WTC11 (cell line): ENCODE measurements around the gene SEC16A. TPM values are rescaled to one million over a fixed set of nuclear protein-coding genes. Genes with fewer than 3 reads are reported as not detected.

ENCODE experiments used
- ATAC-seq: fragments of 200-7000 bp; cut with Tn5 transposase; 2 replicates; pipeline ENCODE4 v1.10.0; 2021; ENCODE audit warnings: mild to moderate bottlenecking, moderate library complexity
- CTCF ChIA-PET: fragments of 300-600 bp; sonication (Branson Sonifier 250); formaldehyde crosslinking; loops from one replicate; lab custom pipeline; 2021; ENCODE audit warnings: antibody characterized with exemption; lab: Charles Lee
- POLR2A ChIA-PET: fragments of 350-600 bp; sonication (Branson Sonifier 250); formaldehyde crosslinking; loops from one replicate; lab custom pipeline; 2021; ENCODE audit warnings: antibody characterized with exemption; lab: Charles Lee
- DNase-seq: peaks from one replicate; pipeline ENCODE4 v3.0.0; 2021; ENCODE audit warnings: low spot score
- H3K27ac Mint-ChIP-seq: 2 replicates; pipeline ENCODE4 v1.8.0; 2021; ENCODE audit warnings: mixed read lengths
- H3K27me3 Mint-ChIP-seq: 2 replicates; pipeline ENCODE4 v1.8.0; 2021; ENCODE audit warnings: low read depth, mild to moderate bottlenecking, moderate library complexity, mixed read lengths
- H3K36me3 Mint-ChIP-seq: 2 replicates; pipeline ENCODE4 v1.8.0; 2021; ENCODE audit warnings: mixed read lengths
- H3K4me1 Mint-ChIP-seq: 2 replicates; pipeline ENCODE4 v1.8.0; 2022; ENCODE audit warnings: mixed read lengths
- H3K4me3 Mint-ChIP-seq: 2 replicates; pipeline ENCODE4 v1.8.0; 2021; ENCODE audit warnings: mild to moderate bottlenecking, moderate library complexity, mixed read lengths
- H3K9me3 Mint-ChIP-seq: 2 replicates; pipeline ENCODE4 v1.8.0; 2021; ENCODE audit warnings: mixed read lengths
- ARID4B ChIP-seq: sonication (generic); formaldehyde crosslinking; IDR thresholded peaks from 2 replicates; pipeline ENCODE4 v1.8.0; 2023; ENCODE audit warnings: missing genetic modification reagents, mild to moderate bottlenecking, borderline replicate concordance
- ELF4 ChIP-seq: sonication (generic); formaldehyde crosslinking; IDR thresholded peaks from 2 replicates; pipeline ENCODE4 v1.8.1; 2022; ENCODE audit warnings: low read depth, mild to moderate bottlenecking, moderate library complexity, missing genetic modification reagents
- ESRRA ChIP-seq: sonication (generic); formaldehyde crosslinking; IDR thresholded peaks from 2 replicates; pipeline ENCODE4 v1.8.1; 2022; ENCODE audit warnings: mild to moderate bottlenecking, missing genetic modification reagents, borderline replicate concordance
- FOXP1 ChIP-seq: sonication (generic); formaldehyde crosslinking; IDR thresholded peaks from 2 replicates; pipeline ENCODE4 v1.8.0; 2022; ENCODE audit warnings: missing genetic modification reagents, mild to moderate bottlenecking, moderate library complexity, borderline replicate concordance
- GRHL2 ChIP-seq: fragments of 250-450 bp; sonication (Bioruptor Pico); IDR thresholded peaks from 2 replicates; pipeline ENCODE4 v1.8.0; 2022; ENCODE audit warnings: mild to moderate bottlenecking, moderate library complexity; ENCODE audit not compliant: insufficient replicate concordance, severe bottlenecking
- GTF2I ChIP-seq: fragments of 250-450 bp; sonication (Bioruptor Pico); conservative IDR thresholded peaks from 2 replicates; pipeline ENCODE4 v1.4.0; 2021; ENCODE audit warnings: mild to moderate bottlenecking
- HMGA2 ChIP-seq: fragments of 250-450 bp; sonication (Bioruptor Pico); IDR thresholded peaks from 2 replicates; pipeline ENCODE4 v1.4.0; 2021; ENCODE audit warnings: mild to moderate bottlenecking, moderate library complexity
- MAX ChIP-seq: sonication (generic); formaldehyde crosslinking; IDR thresholded peaks from 2 replicates; pipeline ENCODE4 v1.8.0; 2022; ENCODE audit warnings: mild to moderate bottlenecking, missing genetic modification reagents
- NFE2L1 ChIP-seq: sonication (generic); formaldehyde crosslinking; IDR thresholded peaks from 2 replicates; pipeline ENCODE4 v1.8.1; 2023; ENCODE audit warnings: missing genetic modification reagents
- NR2C2 ChIP-seq: sonication (generic); formaldehyde crosslinking; IDR thresholded peaks from 2 replicates; pipeline ENCODE4 v1.8.0; 2022; ENCODE audit warnings: mild to moderate bottlenecking, missing genetic modification reagents
- NR3C1 ChIP-seq: sonication (generic); formaldehyde crosslinking; conservative IDR thresholded peaks from 2 replicates; pipeline ENCODE4 v1.8.1; 2023; ENCODE audit warnings: low read depth, mild to moderate bottlenecking, missing genetic modification reagents
- RORB ChIP-seq: fragments of 250-450 bp; sonication (Bioruptor Pico); IDR thresholded peaks from 2 replicates; pipeline ENCODE4 v1.9.0; 2021; ENCODE audit warnings: mild to moderate bottlenecking
- SP1 ChIP-seq: sonication (generic); formaldehyde crosslinking; conservative IDR thresholded peaks from 2 replicates; pipeline ENCODE4 v1.8.1; 2022; ENCODE audit warnings: missing genetic modification reagents
- ZMAT4 ChIP-seq: fragments of 250-450 bp; sonication (Bioruptor Pico); IDR thresholded peaks from 2 replicates; pipeline ENCODE4 v1.9.0; 2021; ENCODE audit warnings: mild to moderate bottlenecking
- ZNF416 ChIP-seq: fragments of 250-450 bp; sonication (Bioruptor Pico); IDR thresholded peaks from 2 replicates; pipeline ENCODE4 v1.9.0; 2021; ENCODE audit warnings: mild to moderate bottlenecking, inconsistent platforms
- total RNA-seq: library from RNA; stranded (reverse); gene quantifications from 3 replicates; pipeline ENCODE4 v1.2.3, GENCODE V29; 2021
- TF ChIP-seq, protein P1 (sequence below): fragments of 250-450 bp; sonication (Bioruptor Pico); IDR thresholded peaks from 2 replicates; pipeline ENCODE4 v1.8.0; 2021; ENCODE audit warnings: mild to moderate bottlenecking
- TF ChIP-seq, protein P2 (sequence below): fragments of 250-450 bp; sonication (Bioruptor Pico); IDR thresholded peaks from 2 replicates; pipeline ENCODE4 v1.9.0; 2021; ENCODE audit warnings: mild to moderate bottlenecking, borderline replicate concordance
- TF ChIP-seq, protein P3 (sequence below): fragments of 250-450 bp; sonication (Bioruptor Pico); IDR thresholded peaks from 2 replicates; pipeline ENCODE4 v2.1.2; 2022; ENCODE audit warnings: mild to moderate bottlenecking, moderate library complexity
- TF ChIP-seq, protein P4 (sequence below): sonication (generic); formaldehyde crosslinking; IDR thresholded peaks from 2 replicates; pipeline ENCODE4 v1.8.1; 2023; ENCODE audit warnings: mild to moderate bottlenecking, missing genetic modification reagents, moderate library complexity

The SEC16A gene
- total RNA-seq, 1 experiment from 2014 or later = 70.9 TPM

DNA sequence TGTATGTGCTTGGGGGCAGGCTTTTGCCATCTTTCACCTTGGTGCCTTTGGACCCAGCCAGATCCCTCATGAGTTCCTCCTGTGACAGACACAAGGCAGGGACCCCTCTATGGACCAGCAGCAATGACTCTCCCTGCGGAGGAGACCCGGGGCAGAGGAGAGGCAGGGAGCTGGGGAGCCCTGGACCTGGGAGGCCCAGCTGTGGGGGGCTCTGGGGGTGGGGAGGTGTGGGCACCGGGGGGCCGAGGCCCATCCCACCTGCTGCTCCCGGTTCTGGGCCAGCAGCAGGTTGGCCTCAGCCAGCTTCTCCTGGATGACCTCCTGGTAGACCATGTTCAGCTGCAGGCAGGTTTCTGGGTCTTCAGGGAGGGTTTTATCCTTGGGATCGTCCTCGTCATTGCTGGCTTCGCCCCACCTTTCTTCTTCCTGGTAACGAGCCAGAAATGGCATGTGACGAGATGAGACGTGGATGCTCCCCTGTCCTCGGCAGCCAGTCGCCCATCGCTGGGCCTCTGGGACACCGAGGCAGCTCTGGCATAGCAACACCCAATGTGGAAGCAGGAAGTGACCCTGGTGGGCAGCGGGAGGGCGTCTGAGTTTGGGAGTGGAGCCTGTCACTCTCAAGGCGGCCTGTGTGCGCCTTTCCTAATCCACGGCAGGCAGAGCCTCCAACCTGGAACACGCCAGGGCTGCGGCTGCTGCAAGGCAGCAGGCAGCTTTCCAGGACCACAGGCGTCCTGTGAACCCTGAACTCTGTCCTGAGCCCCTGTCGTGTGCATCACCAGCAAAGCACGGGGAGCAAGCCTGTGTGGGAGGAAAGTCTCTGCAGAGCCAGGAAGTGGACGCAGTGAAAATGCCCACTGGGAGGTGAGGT is 87.3 kb downstream of the SEC16A start:
- H3K27ac Mint-ChIP-seq = no peak overlapping the region
- H3K36me3 Mint-ChIP-seq = peaks cover 37% of the 10 kb centered on the region
- no peaks in the 10 kb centered on the region for H3K9me3 Mint-ChIP-seq
- no peak for TF ChIP-seq ZNF416 (CRISPR knock-in tag)
- TF ChIP-seq ESRRA (CRISPR knock-in tag) = no peak
- TF ChIP-seq, protein P1, sequence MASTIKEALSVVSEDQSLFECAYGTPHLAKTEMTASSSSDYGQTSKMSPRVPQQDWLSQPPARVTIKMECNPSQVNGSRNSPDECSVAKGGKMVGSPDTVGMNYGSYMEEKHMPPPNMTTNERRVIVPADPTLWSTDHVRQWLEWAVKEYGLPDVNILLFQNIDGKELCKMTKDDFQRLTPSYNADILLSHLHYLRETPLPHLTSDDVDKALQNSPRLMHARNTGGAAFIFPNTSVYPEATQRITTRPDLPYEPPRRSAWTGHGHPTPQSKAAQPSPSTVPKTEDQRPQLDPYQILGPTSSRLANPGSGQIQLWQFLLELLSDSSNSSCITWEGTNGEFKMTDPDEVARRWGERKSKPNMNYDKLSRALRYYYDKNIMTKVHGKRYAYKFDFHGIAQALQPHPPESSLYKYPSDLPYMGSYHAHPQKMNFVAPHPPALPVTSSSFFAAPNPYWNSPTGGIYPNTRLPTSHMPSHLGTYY (CRISPR knock-in tag) = no peak
- TF ChIP-seq NFE2L1 = no peak
- TF ChIP-seq NR2C2 (CRISPR knock-in tag) = no peak
- TF ChIP-seq RORB = no peak
- TF ChIP-seq ELF4 (CRISPR knock-in tag) = no peak
- TF ChIP-seq, protein P2, sequence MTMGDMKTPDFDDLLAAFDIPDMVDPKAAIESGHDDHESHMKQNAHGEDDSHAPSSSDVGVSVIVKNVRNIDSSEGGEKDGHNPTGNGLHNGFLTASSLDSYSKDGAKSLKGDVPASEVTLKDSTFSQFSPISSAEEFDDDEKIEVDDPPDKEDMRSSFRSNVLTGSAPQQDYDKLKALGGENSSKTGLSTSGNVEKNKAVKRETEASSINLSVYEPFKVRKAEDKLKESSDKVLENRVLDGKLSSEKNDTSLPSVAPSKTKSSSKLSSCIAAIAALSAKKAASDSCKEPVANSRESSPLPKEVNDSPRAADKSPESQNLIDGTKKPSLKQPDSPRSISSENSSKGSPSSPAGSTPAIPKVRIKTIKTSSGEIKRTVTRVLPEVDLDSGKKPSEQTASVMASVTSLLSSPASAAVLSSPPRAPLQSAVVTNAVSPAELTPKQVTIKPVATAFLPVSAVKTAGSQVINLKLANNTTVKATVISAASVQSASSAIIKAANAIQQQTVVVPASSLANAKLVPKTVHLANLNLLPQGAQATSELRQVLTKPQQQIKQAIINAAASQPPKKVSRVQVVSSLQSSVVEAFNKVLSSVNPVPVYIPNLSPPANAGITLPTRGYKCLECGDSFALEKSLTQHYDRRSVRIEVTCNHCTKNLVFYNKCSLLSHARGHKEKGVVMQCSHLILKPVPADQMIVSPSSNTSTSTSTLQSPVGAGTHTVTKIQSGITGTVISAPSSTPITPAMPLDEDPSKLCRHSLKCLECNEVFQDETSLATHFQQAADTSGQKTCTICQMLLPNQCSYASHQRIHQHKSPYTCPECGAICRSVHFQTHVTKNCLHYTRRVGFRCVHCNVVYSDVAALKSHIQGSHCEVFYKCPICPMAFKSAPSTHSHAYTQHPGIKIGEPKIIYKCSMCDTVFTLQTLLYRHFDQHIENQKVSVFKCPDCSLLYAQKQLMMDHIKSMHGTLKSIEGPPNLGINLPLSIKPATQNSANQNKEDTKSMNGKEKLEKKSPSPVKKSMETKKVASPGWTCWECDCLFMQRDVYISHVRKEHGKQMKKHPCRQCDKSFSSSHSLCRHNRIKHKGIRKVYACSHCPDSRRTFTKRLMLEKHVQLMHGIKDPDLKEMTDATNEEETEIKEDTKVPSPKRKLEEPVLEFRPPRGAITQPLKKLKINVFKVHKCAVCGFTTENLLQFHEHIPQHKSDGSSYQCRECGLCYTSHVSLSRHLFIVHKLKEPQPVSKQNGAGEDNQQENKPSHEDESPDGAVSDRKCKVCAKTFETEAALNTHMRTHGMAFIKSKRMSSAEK (CRISPR knock-in tag) = no peak
- TF ChIP-seq GTF2I (CRISPR knock-in tag) = no peak
- TF ChIP-seq, protein P3, sequence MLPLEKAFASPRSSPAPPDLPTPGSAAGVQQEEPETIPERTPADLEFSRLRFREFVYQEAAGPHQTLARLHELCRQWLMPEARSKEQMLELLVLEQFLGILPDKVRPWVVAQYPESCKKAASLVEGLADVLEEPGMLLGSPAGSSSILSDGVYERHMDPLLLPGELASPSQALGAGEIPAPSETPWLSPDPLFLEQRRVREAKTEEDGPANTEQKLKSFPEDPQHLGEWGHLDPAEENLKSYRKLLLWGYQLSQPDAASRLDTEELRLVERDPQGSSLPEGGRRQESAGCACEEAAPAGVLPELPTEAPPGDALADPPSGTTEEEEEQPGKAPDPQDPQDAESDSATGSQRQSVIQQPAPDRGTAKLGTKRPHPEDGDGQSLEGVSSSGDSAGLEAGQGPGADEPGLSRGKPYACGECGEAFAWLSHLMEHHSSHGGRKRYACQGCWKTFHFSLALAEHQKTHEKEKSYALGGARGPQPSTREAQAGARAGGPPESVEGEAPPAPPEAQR (CRISPR knock-in tag) = no peak
- TF ChIP-seq GRHL2 (CRISPR knock-in tag) = no peak
- no peak for TF ChIP-seq SP1
- no peak for TF ChIP-seq FOXP1
- TF ChIP-seq ARID4B (CRISPR knock-in tag) = no peak
- no peak for TF ChIP-seq NR3C1 (CRISPR knock-in tag)
- no peak for TF ChIP-seq HMGA2 (CRISPR knock-in tag)
- TF ChIP-seq, protein P4, sequence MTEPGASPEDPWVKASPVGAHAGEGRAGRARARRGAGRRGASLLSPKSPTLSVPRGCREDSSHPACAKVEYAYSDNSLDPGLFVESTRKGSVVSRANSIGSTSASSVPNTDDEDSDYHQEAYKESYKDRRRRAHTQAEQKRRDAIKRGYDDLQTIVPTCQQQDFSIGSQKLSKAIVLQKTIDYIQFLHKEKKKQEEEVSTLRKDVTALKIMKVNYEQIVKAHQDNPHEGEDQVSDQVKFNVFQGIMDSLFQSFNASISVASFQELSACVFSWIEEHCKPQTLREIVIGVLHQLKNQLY = no peak
- no peak for TF ChIP-seq ZMAT4 (CRISPR knock-in tag)
- no peak for TF ChIP-seq MAX
- POLR2A ChIA-PET = no interaction called here
- H3K27me3 Mint-ChIP-seq = no peaks in the 10 kb centered on the region
- no peak for DNase-seq
- H3K4me1 Mint-ChIP-seq = peaks cover 9% of the 10 kb centered on the region
- no peak for ATAC-seq
- no peak overlapping the region for H3K4me3 Mint-ChIP-seq
- CTCF ChIA-PET = interaction anchor here (2.0 kb wide), 1 partner anchor 56 kb away, joined by 5 read pairs; no protein-coding TSS in a partner anchor
